Adipocyte (in vitro differentiated cells): ENCODE results near the gene RNF19B.
"Not testable (repeated sequence)": the region's sequence is repeated elsewhere in the genome, so short reads cannot be mapped to it uniquely, and the experiment has no call there.

Experiments
- DNase-seq: peaks from one replicate; pipeline ENCODE4 v3.0.0-alpha.2; 2015; ENCODE audit warnings: low read depth
- H3K27me3 ChIP-seq: replicated peaks from 2 replicates; pipeline ENCODE4 v1.7.0; 2013; ENCODE audit warnings: mild to moderate bottlenecking, low read length, moderate library complexity; ENCODE audit not compliant: control insufficient read depth, insufficient read depth
- H3K36me3 ChIP-seq: 2 replicates; pipeline ENCODE4 v1.7.0; 2013; ENCODE audit warnings: low read length, mild to moderate bottlenecking, moderate library complexity; ENCODE audit not compliant: control insufficient read depth, insufficient read depth, severe bottlenecking
- H3K4me1 ChIP-seq: 2 replicates; pipeline ENCODE4 v1.7.0; 2013; ENCODE audit warnings: mild to moderate bottlenecking, low read length, moderate library complexity; ENCODE audit not compliant: control insufficient read depth, insufficient read depth
- H3K4me3 ChIP-seq: 2 replicates; pipeline ENCODE4 v1.7.0; 2013; ENCODE audit warnings: mild to moderate bottlenecking, low read length, moderate library complexity
- H3K9ac ChIP-seq: 2 replicates; pipeline ENCODE4 v1.7.0; 2013; ENCODE audit warnings: mild to moderate bottlenecking, low read length, moderate library complexity
- H3K9me3 ChIP-seq: 2 replicates; pipeline ENCODE4 v1.7.0; 2013; ENCODE audit warnings: mild to moderate bottlenecking, low read length, moderate library complexity; ENCODE audit not compliant: control insufficient read depth

Gene RNF19B

DNA sequence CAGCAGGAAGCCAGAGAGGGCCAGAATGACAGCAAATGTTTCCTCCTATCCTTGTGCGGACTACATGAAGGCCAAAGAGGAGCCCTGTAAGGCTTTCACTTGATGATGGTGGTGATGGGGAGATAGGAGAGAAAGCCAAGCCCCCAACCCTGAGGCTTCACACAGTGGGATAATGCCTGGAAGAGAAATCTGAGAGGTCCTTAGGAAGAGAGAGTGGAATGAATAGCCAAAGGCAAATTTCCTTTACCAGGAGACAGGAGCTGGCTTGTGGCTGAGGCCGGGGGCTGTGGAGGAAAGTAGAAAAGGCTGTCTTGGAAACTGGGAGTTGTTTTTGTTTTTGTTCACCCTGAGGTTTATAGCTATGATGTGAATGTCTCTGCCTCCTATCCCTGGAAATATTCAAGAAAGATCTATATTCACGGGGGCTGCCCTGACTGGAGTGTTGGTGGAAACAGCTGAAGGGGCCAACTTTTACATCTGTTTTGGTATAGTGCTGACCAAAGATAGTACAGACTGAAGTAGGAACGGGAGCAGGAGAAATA, 13.0 kb upstream of the RNF19B start:
- Histone ChIP-seq H3K9me3 (no peaks in the 10 kb centered on the region), H3K9ac (no peak overlapping the region), H3K4me3 (no peak overlapping the region), H3K27me3 (no peaks in the 10 kb centered on the region), H3K36me3 (no peaks in the 10 kb centered on the region), H3K4me1 (peaks cover 11% of the 10 kb centered on the region)
- DNase-seq, result no peak

DNA sequence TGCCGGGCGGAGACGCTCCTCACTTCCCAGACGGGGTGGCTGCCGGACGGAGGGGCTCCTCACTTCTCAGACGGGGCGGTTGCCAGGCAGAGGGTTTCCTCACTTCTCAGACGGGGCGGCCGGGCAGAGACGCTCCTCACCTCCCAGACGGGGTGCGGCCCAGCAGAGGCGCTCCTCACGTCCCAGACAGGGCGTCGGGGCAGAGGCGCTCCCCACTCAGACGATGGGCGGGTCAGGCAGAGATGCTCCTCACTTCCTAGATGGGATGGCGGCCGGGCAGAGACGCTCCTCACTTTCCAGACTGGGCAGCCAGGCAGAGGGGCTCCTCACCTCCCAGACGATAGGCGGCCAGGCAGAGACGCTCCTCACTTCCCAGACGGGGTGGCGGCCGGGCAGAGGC, 10.4 kb upstream of the RNF19B start:
- not testable (repeated sequence) for DNase-seq, H3K27me3 ChIP-seq, H3K4me3 ChIP-seq, H3K9me3 ChIP-seq, H3K9ac ChIP-seq, H3K36me3 ChIP-seq, H3K4me1 ChIP-seq

DNA sequence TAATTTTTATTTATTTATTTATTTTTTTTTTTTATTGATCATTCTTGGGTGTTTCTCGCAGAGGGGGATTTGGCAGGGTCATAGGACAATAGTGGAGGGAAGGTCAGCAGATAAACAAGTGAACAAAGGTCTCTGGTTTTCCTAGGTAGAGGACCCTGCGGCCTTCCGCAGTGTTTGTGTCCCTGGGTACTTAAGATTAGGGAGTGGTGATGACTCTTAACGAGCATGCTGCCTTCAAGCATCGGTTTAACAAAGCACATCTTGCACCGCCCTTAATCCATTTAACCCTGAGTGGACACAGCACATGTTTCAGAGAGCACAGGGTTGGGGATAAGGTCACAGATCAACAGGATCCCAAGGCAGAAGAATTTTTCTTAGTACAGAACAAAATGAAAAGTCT, 8.8 kb upstream of the RNF19B start:
- not testable (repeated sequence) for H3K9ac ChIP-seq, H3K4me3 ChIP-seq, H3K4me1 ChIP-seq, H3K36me3 ChIP-seq, H3K27me3 ChIP-seq, DNase-seq, H3K9me3 ChIP-seq

DNA sequence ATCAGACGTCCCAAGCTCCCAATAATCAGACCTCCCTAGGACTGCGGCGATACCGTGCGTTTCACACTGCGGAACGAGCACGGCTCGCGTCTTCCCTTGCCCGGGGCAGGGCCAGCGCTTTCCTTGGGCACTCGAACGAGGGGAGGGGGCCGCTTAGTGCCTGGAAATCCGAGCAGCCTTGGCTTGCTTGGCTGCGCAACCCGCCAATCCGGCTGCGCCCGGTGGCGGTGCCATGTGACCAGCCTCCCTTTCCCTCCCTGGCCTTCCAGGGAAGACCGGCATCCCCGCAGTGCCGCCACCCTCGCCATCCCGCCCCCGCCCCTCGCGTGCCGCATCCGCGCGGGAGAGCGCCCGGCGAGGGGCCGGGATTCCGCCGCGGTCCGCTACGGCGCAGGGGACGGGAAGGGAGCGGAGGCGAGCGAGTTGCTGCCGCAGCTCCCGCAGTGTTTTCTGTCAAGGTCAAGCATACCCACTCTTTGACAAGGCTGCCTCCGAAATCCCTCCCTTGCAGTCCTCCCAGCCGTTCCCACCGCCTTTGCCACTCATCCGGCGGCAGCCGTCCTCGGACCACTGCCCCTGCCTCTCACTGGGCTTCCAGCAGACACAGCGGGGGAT, 8.3 kb upstream of the RNF19B start:
- no peaks in the 10 kb centered on the region for H3K9me3 ChIP-seq
- H3K4me1 ChIP-seq, result peaks cover 10% of the 10 kb centered on the region
- peak overlapping the region; percentile 78 for H3K9ac ChIP-seq
- H3K36me3 ChIP-seq, result no peaks in the 10 kb centered on the region
- DNase-seq, result peak; percentile 69
- H3K4me3 ChIP-seq, result peak overlapping the region; percentile 84
- H3K27me3 ChIP-seq, result no peaks in the 10 kb centered on the region

DNA sequence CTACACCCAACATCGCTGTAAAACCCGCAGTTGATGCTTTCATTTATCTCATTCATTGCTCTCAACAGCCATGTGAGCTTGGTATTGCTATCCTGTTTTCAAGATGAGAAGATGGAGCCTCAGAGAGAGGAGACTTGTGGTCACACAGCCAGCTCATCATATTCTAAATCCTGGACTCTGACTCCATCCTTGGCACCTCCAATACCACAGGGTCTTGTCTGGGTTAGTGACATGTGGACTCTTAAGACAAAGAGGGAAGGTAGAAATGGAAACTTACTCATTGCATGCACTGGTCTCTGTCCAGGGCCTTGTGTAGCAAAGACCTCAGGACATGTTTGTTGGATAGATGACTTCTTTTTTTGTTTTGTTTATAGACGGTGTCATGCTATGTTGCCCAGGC, 7.0 kb upstream of the RNF19B start:
- no peak for DNase-seq
- Histone ChIP-seq H3K27me3 (no peaks in the 10 kb centered on the region), H3K9me3 (no peaks in the 10 kb centered on the region), H3K4me3 (no peak overlapping the region), H3K9ac (no peak overlapping the region), H3K4me1 (peaks cover 13% of the 10 kb centered on the region), H3K36me3 (no peaks in the 10 kb centered on the region)

DNA sequence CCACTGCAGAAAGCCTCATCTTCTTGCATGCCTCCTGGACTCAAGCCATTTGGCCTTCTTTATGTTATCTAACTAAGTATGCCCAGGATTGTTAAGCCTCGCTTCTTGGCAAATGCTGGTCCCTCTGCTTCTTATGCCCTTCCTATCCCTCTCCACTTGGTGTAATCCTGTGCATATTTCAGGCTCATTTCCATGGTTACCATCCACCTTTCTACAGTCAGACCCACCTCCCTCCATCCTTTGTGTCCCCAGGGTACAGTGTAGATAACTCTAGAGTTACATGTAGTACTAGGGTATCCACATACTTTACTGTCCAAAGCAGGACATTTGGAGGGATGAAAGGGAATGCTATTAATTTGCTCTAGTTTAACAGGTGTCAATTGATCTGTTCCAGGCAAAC, 6.5 kb upstream of the RNF19B start:
- no peak for DNase-seq
- no peaks in the 10 kb centered on the region for H3K27me3 ChIP-seq
- no peak overlapping the region for H3K4me3 ChIP-seq
- H3K9ac ChIP-seq, result no peak overlapping the region
- no peaks in the 10 kb centered on the region for H3K9me3 ChIP-seq
- peaks cover 13% of the 10 kb centered on the region for H3K4me1 ChIP-seq
- no peaks in the 10 kb centered on the region for H3K36me3 ChIP-seq

DNA sequence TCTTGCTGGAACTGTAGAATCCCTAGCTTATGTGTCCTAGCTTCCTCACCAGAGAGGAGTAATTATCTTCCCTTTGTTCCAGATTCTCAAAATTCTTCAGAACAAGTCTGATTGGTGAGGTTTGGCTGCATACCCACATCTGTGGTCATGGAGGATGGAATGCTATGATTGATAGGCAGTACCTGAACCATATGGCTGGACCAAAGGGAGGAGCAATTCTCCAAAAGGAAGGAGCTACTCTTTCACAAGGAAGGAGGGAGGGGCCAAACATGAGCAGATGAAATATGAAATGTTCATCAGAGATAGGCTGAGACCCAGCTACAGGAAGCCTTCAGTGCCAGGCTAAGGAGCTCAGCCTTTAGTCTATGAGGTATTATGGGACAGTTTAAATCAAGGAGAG, 5.0 kb upstream of the RNF19B start:
- Histone ChIP-seq H3K9ac (no peak overlapping the region), H3K4me3 (no peak overlapping the region), H3K4me1 (peaks cover 13% of the 10 kb centered on the region), H3K27me3 (no peaks in the 10 kb centered on the region), H3K36me3 (no peaks in the 10 kb centered on the region), H3K9me3 (no peaks in the 10 kb centered on the region)
- no peak for DNase-seq

DNA sequence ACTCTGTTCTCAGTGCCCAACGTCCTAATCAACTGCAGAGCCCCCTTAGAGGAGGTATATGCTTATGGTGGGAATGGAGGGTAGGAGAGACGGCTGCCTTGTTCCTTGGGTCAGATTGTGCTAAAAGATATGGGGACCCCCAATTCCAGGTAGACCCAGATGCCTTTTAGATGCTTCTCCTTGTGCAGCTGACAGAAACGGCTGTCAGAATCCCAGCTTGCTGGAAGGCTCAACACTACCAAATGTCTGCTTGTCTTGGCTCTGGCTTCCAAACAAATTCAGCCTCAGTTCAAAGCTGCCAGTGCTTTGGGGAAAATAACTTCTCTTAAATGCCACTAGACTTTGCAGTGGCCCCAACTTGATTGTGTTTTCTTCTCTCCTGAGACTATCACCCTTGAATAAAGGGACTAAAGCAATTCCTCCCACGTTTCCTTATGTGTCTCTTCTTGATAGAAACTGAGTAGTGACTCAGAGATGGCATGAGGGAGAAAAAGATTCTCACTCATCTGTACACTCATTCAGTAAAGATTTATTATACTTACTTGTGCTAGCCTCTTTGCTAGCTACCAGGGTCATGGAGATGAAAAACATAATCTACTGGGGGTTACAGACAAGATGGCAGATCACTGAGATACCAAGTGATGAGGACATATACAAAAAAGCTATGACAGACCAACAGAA, 3.4 kb upstream of the RNF19B start:
- no peaks in the 10 kb centered on the region for H3K27me3 ChIP-seq

DNA sequence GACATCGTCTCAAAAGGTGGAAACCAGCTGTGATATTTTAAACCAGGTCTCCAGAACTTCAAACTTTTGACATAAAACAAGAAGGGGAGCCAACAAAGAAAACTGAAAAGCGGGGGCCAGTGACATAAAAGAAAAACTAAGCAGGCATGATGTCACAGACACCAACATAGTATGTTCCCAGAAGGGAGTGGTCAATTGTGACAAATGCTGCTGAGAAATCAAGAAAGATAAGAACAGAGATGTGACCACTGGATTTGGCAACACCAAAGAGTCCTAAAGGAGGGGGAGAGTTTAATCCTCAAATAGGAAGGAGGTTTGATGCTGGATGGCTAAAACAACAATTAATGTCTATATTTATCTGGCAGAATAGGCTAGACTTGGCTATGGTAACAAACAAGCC, 2.3 kb upstream of the RNF19B start:
- Histone ChIP-seq H3K27me3 (no peaks in the 10 kb centered on the region), H3K4me1 (peaks cover 23% of the 10 kb centered on the region), H3K4me3 (no peak overlapping the region), H3K9ac (no peak overlapping the region), H3K36me3 (no peaks in the 10 kb centered on the region), H3K9me3 (no peaks in the 10 kb centered on the region)
- DNase-seq, result no peak

More for the DNA sequence above, 3.4 kb upstream of the RNF19B start:
- H3K4me1 ChIP-seq, result peaks cover 15% of the 10 kb centered on the region
- H3K36me3 ChIP-seq, result no peaks in the 10 kb centered on the region
- H3K9me3 ChIP-seq, result no peaks in the 10 kb centered on the region
- DNase-seq, result peak; percentile 31
- no peak overlapping the region for H3K4me3 ChIP-seq
- H3K9ac ChIP-seq, result no peak overlapping the region

DNA sequence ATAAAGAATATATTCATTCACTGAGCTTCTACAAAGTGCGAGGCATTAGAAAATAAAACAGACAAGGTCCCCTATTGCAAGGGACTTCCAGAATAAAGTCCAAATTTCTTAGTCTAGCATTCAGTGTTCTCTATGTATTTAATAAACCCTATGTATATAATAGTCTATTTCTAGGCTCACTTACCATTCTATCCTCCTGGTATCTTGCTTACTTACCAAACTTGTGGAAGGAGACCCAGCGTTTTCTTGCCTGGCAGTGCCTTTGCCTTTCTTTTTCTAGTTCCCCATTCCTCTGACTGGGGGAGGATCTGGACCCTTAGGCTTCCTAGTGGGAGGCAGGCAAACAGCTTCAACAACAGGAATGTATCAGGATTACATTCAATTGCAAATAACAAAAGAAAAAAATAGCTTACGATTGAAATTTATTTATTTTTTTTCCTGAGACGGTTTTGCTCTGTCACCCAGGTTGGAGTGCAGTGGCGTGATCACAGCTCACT, 690 bp upstream of the RNF19B start:
- H3K36me3 ChIP-seq, result no peaks in the 10 kb centered on the region
- peak overlapping the region; percentile 83 for H3K4me3 ChIP-seq
- no peak for DNase-seq
- H3K4me1 ChIP-seq, result peaks cover 30% of the 10 kb centered on the region
- peak overlapping the region; percentile 42 for H3K9ac ChIP-seq
- no peaks in the 10 kb centered on the region for H3K27me3 ChIP-seq
- H3K9me3 ChIP-seq, result no peaks in the 10 kb centered on the region

DNA sequence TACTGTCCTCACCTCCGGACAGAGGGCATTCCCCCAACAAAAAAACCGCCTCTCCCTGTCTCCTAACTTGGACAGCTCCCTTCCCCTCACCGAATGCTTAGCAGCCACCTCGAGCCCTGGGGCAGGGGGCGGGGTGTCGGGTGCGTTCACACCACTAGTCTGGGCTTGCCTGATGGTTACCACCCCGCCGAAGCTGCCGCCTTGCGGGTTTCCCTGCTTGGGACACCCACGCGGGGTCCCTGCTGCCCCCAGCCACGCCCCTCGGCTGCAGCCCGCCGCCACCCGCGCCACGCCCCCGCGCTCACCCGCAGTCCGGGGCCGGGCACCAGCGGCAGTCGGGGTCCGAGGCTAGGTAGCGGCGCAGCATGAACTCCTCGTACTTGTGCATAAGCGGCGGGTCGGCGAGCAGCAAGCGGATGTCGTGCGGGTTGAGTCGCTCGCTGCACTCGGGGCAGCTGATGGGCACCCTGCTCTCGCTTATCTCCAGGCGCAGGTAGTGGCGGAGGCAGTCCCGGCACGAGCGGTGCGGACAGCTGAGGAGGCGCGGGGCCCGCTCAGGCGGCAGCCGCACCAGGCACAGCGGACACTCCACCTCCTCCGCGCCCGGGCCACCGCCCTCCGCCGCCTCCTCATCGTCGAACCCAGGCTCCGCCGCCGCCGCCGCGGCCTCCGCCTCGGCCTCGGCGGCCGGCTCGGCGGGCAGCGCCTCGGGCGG, 706 bp downstream of the RNF19B start:
- DNase-seq, result peak; percentile 70
- H3K4me1 ChIP-seq, result peaks cover 30% of the 10 kb centered on the region
- H3K36me3 ChIP-seq, result no peaks in the 10 kb centered on the region
- H3K9me3 ChIP-seq, result no peaks in the 10 kb centered on the region
- no peaks in the 10 kb centered on the region for H3K27me3 ChIP-seq
- H3K4me3 ChIP-seq, result peak overlapping the region; percentile 92
- H3K9ac ChIP-seq, result peak overlapping the region; percentile 86
